GM19328 (cell line): Measurements from ENCODE around the gene SEC14L1.

Experiments used
- ATAC-seq: cut with Tn5 transposase; IDR thresholded peaks from one replicate; pipeline ENCODE4 v1.9.1; 2021; ENCODE audit warnings: mild to moderate bottlenecking, moderate library complexity; ENCODE audit not compliant: unreplicated experiment

The SEC14L1 gene

DNA sequence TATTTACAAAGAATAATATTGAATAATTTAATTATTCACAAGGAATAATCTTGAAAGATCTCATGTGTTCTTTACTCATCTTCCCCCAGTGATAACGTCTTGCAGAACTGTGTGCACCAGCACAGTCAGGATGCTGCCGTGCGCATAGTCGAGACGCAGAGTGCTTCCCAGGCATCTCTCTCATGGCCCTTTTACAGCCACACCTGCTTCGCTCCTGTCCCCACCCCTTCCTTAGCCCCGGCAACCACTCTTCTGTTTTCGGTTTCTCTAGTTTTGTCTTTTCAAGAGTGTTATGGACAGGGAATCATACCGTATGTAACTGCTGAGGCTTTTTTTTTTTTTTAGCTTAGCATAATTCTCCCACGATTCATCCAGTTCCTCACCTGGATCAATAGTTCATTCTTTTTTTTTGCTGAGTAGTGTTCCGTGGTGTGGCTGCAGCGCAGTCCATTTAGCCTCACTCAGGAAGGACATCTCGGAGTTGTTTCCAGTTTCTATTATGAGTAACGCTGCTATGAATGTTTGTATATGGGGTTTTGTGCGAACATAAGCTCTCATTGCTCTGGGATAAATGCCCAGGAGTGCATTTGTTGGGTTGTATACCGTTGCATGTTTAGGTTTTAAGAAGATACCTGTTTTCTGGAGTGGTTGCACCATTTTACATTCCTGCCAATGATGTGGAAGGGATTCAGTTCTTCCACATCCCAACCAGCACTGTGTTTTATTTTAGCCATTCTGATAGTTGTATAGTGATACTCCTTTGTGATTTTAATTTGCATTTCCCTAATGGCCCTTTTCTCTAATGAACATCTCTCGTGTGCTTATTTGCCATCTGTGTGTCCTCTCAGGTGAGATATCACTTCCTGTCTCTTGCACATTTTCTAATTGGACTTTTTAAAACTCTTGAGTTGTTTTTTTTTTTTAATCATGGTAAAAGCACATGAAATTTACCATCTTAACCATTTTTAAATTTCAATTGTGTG is 47.6 kb downstream of the SEC14L1 start:
- no peak for ATAC-seq

GRCh38 chr17:77189148-77189547 is 48.4 kb downstream of the SEC14L1 start:
- ATAC-seq = no peak

DNA sequence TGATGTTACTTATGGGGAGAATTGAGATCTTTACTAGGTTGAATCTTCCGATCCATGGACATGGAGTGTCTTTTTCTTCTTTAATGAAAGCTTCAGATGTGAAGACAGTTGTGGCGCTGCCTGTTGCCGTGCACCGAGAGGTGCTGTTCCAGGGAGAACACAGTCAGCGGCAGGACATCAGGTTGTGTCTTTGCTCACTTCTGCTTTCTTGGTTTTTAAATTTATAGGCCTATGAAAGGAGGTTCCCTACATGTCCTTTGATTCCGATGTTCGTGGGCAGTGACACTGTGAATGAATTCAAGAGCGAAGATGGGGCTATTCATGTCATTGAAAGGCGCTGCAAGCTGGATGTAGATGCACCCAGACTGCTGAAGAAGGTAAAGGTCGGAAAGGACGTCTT is 49.8 kb downstream of the SEC14L1 start:
- ATAC-seq = no peak

- no peak for ATAC-seq
Measured at GRCh38 chr17:77191244-77191643, 50.5 kb downstream of the SEC14L1 start.

DNA sequence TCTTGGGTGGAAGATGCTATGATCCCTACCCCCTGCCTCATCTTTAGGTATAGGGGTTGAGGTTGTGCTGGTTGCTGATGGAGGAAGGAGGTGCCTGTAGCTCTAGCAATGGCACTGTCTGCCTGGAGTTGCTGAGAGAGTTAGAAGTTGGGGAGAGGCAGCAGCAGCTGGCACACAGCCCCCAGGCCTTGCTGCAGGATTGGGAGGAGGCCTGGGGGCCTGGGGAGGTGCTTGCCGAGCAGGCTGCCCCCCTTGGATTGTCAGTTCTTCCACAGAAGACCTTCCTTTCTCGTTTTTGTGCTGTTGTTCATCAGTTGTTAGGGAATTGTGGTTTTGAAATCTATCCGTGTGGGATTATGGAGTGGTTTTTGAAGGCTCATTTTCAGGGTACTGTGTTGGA is 52.9 kb downstream of the SEC14L1 start:
- ATAC-seq = no peak

DNA sequence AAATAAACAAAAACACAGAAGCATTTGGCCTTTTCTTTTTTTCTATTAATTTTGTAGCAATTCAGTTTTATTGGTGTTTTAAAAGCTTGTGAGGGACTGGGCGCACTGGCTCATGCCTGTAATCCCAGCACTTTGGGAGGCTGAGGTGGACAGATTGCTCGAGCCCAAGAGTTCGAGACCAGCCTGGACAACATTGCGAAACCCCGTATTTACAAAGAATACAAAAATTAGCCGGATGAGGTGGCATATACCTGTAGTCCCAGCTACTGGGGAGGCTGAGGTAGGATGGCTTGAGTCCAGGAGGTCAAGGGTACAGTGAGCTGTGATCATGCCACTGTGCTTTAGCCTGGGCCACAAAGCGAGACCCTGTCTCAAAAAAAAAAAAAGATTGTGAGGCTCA is 53.4 kb downstream of the SEC14L1 start:
- ATAC-seq = no peak

DNA sequence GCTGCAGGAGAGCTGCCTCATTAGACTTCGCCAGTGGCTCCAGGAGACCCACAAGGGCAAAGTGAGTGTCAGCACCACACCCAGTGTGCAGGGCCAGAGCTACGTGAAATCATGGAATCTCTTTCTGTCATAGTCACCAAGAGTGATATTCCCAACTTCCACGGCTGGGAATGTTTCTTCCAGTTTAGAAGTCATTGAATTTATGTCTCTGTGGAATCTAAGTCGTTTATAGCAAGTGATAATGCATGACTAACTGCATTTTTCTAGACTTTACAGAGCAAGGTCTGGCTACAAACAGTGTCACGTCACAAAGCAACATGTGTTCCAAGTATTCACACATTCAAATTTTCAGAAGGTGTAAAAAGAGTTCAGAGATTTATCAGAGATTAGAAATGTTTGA is 55.5 kb downstream of the SEC14L1 start:
- no peak for ATAC-seq

DNA sequence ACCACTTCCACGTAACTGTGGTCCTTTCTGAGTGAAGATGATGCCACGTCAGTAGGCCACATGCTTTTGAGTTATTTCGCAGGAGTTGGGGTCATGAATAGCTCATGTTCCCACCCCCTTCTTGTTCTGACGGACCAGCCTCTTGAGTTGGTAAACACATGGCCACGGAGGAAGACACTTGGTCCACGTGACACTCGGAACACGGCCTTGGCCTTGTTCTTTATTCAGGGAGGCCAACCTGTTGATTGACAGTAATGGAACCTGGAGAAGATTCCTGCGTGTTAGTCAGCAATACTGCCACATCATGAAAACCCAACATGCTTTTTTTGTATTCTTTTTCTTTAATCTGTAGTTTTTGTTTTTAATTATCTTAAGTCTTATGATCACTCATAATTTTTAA is 56.3 kb downstream of the SEC14L1 start:
- no peak for ATAC-seq

DNA sequence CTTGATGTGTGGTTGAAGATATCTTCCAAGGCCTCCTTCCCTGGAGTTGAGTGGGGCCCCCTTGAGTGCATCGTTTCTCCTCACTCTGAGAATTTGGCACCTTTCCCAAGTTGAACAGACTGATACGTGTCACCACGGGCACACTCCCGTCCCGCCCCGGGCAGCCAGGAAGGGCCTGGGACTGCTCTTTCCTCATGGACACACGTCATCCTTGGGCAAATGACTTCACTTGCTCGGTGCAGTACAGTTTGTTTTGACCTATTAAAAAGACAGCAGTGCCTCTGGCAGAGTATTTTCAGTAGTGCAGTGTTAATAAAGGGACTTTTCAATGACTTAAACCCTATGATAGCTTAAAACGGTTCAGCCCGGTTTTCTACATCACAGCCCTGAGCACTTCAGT is 59.9 kb downstream of the SEC14L1 start:
- no peak for ATAC-seq

DNA sequence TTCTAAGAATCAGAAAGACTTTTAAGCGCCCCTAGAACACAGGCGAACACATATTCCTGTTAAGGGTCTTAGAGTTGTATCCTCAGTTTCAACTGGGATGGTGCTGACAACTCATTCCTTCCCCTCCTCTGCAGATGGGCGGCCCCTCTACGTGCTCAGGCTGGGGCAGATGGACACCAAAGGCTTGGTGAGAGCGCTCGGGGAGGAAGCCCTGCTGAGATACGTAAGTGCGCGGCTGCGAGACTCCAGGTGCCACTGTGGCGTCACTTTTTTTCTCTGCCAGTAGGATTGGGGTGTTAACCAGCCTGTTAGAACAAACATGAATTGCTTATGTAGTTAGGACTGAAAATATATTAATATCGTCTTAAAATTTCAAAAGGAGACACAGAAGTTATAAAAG is 62.7 kb downstream of the SEC14L1 start:
- ATAC-seq = no peak

DNA sequence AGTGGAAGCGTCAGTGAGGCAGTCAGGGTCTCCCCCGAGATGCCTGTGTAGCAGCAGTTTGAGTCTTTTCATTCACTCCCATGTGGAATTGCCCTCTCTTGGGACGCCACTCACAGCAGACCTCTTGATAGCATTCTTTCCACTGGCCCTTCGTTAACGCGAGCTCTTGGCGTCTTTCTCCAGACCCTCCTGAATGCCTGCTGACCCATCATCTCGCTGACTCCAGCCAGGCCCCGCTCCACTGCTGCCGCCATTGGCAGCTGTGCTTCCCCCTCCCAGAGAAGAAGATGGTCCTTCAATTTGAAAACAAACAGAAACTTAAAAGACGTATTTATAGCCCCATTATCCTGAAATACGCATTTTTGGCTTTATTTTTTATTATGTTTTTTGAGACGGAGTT is 63.1 kb downstream of the SEC14L1 start:
- no peak for ATAC-seq

DNA sequence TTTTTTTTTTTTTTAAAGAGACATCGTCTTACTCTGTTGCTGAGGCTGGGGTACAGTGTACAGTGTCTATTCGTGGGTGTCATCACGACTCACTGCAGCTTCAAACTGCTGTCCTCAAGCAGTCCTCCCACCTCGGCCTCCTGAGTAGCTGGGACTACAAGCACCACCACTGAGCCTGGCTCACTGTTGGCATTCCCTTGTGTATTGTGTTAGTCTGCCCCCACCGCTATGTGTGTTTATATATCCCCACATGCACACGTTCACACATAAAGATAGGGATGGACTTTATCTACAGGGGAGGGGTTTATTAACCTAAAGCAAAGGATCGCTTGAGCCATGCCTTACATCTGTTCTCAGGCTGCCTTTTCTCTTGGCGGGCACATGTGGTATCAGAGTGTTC is 63.8 kb downstream of the SEC14L1 start:
- ATAC-seq = no peak

- no peak for ATAC-seq
Measured at GRCh38 chr17:77205396-77206125, 64.8 kb downstream of the SEC14L1 start.

DNA sequence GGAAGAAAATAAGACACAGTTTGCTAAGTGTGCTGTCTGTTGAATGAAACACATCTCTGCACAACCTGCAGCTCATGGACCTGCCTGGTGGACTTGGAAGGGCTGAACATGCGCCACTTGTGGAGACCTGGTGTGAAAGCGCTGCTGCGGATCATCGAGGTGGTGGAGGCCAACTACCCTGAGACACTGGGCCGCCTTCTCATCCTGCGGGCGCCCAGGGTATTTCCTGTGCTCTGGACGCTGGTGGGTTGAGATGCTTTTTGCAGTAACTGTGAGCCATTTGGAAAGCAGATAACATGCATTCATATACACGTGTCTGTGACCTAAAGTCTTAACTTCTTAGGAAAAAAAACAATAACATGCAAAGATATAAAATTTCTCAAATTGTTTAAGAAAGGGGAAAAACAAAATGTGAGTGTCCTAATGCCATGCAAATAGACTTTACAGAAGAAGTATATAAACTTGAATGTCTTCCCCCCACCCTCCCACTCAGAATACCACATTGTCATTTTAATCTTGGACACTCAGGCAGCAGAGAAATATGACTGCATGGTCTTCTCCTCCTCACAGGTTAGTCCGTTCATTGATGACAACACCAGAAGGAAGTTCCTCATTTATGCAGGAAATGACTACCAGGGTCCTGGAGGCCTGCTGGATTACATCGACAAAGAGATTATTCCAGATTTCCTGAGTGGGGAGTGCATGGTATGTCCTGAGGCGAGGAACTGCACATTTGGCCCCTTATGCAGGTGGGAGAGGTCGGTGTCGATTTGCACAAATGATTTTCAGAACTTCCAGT is 65.6 kb downstream of the SEC14L1 start:
- ATAC-seq = no peak

- no peak for ATAC-seq
Measured at GRCh38 chr17:77207689-77208216, 67.0 kb downstream of the SEC14L1 start.

DNA sequence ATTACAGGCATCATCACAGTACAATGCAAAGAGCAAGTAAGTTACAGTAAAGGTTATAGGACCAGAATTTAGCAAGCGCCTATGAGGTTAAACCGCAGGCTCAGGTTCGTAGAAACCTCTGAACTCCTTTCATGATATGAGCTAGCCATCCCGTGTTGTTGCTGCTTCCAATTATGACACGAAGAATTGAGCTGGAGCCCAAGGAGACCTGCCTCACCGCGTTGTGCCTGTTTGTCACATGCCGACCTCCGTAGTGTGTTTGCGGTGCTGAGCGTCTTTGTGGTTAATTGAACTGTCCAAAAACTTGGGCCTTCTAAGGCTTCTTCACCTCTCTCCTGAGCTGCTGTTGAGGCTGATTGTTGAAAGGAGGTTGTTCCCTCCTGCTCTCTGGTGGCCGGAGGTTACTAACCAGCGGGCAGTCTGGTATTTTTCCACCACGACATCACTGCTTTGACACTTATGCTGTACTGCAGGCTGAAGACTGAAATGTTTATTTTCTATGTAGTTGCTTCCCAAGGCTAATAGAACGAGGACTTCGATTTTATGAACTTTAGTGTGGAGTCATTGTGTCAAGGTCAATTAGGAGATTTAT is 67.5 kb downstream of the SEC14L1 start:
- no peak for ATAC-seq

DNA sequence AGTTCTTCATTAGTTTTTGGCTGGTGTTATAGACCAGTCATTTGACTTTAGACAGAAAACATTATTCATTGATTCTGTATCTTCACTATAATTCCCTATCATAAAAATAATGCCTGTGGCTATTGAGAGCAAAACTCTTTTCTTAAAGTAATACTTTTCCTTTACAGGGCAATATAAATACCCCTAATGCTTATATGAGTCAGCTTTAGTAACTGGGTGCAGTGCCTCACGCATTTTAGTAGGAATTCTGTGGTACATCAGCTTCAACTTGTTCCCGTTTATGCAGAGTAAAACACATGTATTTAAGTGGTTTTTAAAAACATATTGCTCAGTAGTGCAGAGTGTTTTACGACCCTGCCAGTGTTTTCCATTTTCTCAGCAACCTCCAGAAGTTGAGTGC is 68.1 kb downstream of the SEC14L1 start:
- no peak for ATAC-seq

- no peak for ATAC-seq
Measured at GRCh38 chr17:77209330-77209748, 68.6 kb downstream of the SEC14L1 start.

DNA sequence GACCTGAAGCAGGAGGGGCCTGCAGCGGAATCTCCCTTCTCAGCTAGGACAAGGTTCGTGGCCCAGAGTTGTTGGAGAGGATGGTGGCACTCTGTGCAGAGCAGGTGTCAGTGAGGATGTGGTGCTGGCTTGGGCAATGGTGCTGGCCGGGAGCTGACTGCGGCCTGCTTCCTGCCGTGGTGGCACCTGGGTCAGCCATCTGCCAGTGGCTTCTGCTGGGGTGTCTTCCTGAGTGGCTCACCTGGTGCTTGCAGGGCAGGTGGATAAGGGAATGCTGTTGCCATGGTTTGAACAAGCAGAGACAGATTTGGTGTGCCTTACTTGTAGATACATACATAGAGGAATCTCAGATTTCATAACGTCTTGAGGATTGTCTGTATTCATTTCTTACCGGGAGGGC is 69.6 kb downstream of the SEC14L1 start:
- ATAC-seq = no peak

- ATAC-seq = no peak
Measured at GRCh38 chr17:77210946-77211541, 70.3 kb downstream of the SEC14L1 start.
